Ishikawa (cell line): ENCODE data around the gene CARD9.

ENCODE experiments used
- CEBPB ChIP-seq: IDR thresholded peaks from 2 replicates; pipeline ENCODE4 v1.6.1; 2012
- CREB1 ChIP-seq: IDR thresholded peaks from 2 replicates; pipeline ENCODE4 v1.6.1; 2012; ENCODE audit warnings: low read depth
- EGR1 ChIP-seq: IDR thresholded peaks from 2 replicates; pipeline ENCODE4 v1.6.1; 2012
- EP300 ChIP-seq: IDR thresholded peaks from 2 replicates; pipeline ENCODE4 v1.6.1; 2012; ENCODE audit warnings: borderline replicate concordance
- FOXM1 ChIP-seq: IDR thresholded peaks from 2 replicates; pipeline ENCODE4 v1.6.1; 2012; ENCODE audit warnings: low read depth, borderline replicate concordance
- MAX ChIP-seq: IDR thresholded peaks from 2 replicates; pipeline ENCODE4 v1.6.1; 2012
- NFIC ChIP-seq: IDR thresholded peaks from 2 replicates; pipeline ENCODE4 v1.6.1; 2012
- RAD21 ChIP-seq: IDR thresholded peaks from 2 replicates; pipeline ENCODE4 v1.6.1; 2012; ENCODE audit warnings: low read depth
- TAF1 ChIP-seq: IDR thresholded peaks from 2 replicates; pipeline ENCODE4 v1.6.1; 2012; ENCODE audit warnings: low read depth, mild to moderate bottlenecking
- TCF12 ChIP-seq: IDR thresholded peaks from 2 replicates; pipeline ENCODE4 v1.6.1; 2012; ENCODE audit warnings: low read depth
- TEAD4 ChIP-seq: IDR thresholded peaks from 2 replicates; pipeline ENCODE4 v1.6.1; 2012
- YY1 ChIP-seq: IDR thresholded peaks from 2 replicates; pipeline ENCODE4 v1.6.1; 2012; ENCODE audit warnings: low read depth
- ZBTB7A ChIP-seq: IDR thresholded peaks from 2 replicates; pipeline ENCODE4 v1.6.1; 2012; ENCODE audit warnings: low read depth
- TF ChIP-seq, protein P1 (sequence below): IDR thresholded peaks from 2 replicates; pipeline ENCODE4 v1.6.1; 2012
- TF ChIP-seq, protein P2 (sequence below): IDR thresholded peaks from 2 replicates; pipeline ENCODE4 v1.6.1; 2012; ENCODE audit warnings: low read depth, mild to moderate bottlenecking

Gene CARD9

DNA sequence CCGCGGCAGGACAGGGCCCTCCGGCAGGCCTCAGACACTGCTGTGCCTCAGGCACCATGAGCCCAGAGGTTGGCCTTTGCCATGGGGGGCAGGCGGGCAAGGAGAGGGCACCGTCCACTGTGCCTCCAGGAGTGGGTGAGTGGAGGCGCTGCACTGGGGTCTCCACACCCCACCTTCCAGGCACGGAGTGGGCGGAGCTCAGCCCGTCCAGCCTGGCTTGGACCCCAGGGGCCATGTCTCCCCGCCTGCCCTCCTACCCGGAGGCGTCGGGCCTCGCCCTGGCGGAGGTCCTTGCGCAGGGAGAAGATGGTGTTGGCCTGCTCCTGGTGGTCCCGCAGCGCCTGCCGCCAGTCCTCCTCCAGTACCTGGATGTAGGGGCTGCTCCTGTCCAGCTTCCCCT lies 3.4 kb downstream of the CARD9 start:
- TF ChIP-seq NFIC (no peak), TEAD4 (no peak), ZBTB7A (no peak), EGR1 (no peak), FOXM1 (no peak), TAF1 (no peak), EP300 (no peak)
- TF ChIP-seq, protein P1, sequence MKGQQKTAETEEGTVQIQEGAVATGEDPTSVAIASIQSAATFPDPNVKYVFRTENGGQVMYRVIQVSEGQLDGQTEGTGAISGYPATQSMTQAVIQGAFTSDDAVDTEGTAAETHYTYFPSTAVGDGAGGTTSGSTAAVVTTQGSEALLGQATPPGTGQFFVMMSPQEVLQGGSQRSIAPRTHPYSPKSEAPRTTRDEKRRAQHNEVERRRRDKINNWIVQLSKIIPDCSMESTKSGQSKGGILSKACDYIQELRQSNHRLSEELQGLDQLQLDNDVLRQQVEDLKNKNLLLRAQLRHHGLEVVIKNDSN: no peak
- TF ChIP-seq, protein P2, sequence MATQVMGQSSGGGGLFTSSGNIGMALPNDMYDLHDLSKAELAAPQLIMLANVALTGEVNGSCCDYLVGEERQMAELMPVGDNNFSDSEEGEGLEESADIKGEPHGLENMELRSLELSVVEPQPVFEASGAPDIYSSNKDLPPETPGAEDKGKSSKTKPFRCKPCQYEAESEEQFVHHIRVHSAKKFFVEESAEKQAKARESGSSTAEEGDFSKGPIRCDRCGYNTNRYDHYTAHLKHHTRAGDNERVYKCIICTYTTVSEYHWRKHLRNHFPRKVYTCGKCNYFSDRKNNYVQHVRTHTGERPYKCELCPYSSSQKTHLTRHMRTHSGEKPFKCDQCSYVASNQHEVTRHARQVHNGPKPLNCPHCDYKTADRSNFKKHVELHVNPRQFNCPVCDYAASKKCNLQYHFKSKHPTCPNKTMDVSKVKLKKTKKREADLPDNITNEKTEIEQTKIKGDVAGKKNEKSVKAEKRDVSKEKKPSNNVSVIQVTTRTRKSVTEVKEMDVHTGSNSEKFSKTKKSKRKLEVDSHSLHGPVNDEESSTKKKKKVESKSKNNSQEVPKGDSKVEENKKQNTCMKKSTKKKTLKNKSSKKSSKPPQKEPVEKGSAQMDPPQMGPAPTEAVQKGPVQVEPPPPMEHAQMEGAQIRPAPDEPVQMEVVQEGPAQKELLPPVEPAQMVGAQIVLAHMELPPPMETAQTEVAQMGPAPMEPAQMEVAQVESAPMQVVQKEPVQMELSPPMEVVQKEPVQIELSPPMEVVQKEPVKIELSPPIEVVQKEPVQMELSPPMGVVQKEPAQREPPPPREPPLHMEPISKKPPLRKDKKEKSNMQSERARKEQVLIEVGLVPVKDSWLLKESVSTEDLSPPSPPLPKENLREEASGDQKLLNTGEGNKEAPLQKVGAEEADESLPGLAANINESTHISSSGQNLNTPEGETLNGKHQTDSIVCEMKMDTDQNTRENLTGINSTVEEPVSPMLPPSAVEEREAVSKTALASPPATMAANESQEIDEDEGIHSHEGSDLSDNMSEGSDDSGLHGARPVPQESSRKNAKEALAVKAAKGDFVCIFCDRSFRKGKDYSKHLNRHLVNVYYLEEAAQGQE: no peak

GRCh38 chr9:136368190-136368589 lies 5.3 kb downstream of the CARD9 start:
- TF ChIP-seq EGR1: no peak
- TF ChIP-seq RAD21: no peak
- TF ChIP-seq EP300: no peak
- TF ChIP-seq, protein P2: no peak
- TF ChIP-seq TCF12: no peak
- TF ChIP-seq CEBPB: no peak
- TF ChIP-seq, protein P1: no peak
- TF ChIP-seq TAF1: no peak
- no peak for TF ChIP-seq NFIC
- TF ChIP-seq YY1: no peak
- TF ChIP-seq MAX: no peak
- TF ChIP-seq FOXM1: no peak
- no peak for TF ChIP-seq ZBTB7A
- no peak for TF ChIP-seq TEAD4
- TF ChIP-seq CREB1: no peak

DNA sequence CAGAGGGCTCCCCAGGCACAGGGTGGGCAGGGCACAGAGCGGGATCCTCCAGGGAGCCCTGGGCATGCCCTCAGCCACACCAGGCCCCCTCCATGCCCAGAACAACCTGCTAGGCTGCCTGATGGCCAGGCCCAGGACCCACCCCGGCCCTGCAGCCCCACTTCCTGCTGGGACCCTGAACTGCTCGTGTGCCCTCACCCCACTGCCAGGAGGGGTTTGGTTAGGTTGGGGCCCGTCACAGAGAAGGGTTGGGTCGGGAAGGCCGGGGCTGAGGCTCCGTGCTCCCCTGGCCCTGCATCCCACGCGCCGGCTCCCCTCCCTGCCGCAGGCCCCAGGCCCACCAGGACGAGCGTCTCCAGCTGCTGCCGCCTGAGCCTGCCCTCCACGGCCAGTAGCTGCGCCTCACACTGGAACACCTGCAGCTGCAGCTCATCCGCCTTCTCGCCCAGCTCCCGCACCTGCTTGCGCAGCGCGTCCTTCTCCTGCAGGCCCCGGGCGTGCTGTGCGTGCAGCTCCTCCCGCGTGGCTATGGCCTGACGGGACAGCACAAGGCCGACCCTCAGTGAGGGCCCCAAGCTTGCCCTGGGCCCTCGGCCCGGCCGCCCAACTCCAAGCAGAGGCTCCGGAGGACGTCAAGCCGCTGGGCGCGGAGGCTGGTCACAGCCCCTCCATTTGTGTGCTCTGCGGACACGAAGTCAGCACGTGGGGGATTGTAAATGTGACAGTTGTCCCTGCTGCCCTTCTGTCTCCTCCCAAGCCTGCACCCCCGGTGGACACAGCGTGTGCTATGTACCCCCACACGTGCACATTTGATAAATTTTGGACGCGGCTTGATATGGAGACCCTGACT lies 5.9 kb downstream of the CARD9 start:
- TF ChIP-seq MAX: no peak
- TF ChIP-seq FOXM1: no peak
- TF ChIP-seq, protein P1: no peak
- no peak for TF ChIP-seq CEBPB
- TF ChIP-seq TEAD4: no peak
- TF ChIP-seq TAF1: no peak
- TF ChIP-seq ZBTB7A: no peak
- TF ChIP-seq, protein P2: no peak
- no peak for TF ChIP-seq TCF12
- no peak for TF ChIP-seq RAD21

DNA sequence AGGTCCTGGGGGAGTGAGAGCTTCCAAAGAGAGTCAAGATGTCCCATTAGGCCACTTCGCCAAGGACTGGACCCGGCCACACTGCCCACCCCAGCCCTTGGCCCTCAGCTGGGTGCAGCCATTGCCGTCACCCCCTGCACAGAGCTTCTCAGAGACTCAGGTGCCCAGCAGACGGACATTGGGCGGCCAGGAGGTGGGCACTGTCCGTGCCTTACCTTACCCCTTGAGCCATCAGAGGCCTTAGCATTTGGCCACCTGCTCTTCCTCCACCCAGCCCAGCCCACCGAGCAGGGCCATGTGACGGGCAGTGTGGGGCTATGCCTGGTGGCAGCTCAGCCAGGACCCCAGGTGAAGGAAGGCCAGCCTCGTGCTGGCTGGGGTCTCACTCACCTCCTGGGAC lies 6.6 kb downstream of the CARD9 start:
- TF ChIP-seq YY1 (no peak), EGR1 (no peak), CREB1 (no peak), MAX (no peak), ZBTB7A (no peak), RAD21 (no peak), NFIC (no peak), TCF12 (no peak), EP300 (no peak), TEAD4 (no peak), TAF1 (no peak), FOXM1 (no peak), CEBPB (no peak)
- TF ChIP-seq, protein P1: no peak
- TF ChIP-seq, protein P2: no peak
